SK-N-SH (cell line): ENCODE measurements around the gene HBB. TPM values are rescaled to one million over a fixed set of nuclear protein-coding genes. Genes with fewer than 3 reads are reported as not detected.

Source experiments
- CTCF ChIA-PET: fragments of 300-600, 350-600 bp; formaldehyde crosslinking; extraction: SDS; loops from one replicate; lab custom pipeline; 2021; lab: Yijun Ruan, JAX
- POLR2A ChIA-PET: fragments of 350-600 bp; sonication (Branson Sonifier 250); formaldehyde crosslinking; extraction: SDS; loops from one replicate; lab custom pipeline; 2020; ENCODE audit warnings: antibody characterized with exemption, inconsistent platforms; lab: Yijun Ruan, JAX
- DNase-seq: peaks from one replicate; pipeline ENCODE4 v3.0.0; 2012
- H2AFZ ChIP-seq: fragments of 200-600 bp; sonication (generic); 2 replicates; pipeline ENCODE4 v1.8.1; 2016; ENCODE audit warnings: antibody characterized with exemption, mild to moderate bottlenecking, low read depth
- H3F3A ChIP-seq: fragments of 200-600 bp; sonication (generic); replicated peaks from 2 replicates; pipeline ENCODE3; 2016; ENCODE audit warnings: antibody characterized with exemption, mild to moderate bottlenecking; ENCODE audit not compliant: insufficient read depth
- H3K27ac ChIP-seq, 2 experiments: fragments of 200-500 bp in 1 of 2; fragments of 200-600 bp in 1 of 2; sonication (Bioruptor generic) in 1 of 2; sonication (generic), shearing (Covaris generic) in 1 of 2; 2 replicates each; pipeline versions ENCODE4 v1.5.1 to v1.6.1; 2014 to 2016; ENCODE audit warnings: low read depth in 2 of 2, inconsistent platforms in 1 of 2, low read length in 1 of 2, mild to moderate bottlenecking in 1 of 2, mixed read lengths in 1 of 2
- H3K27me3 ChIP-seq: fragments of 200-600 bp; sonication (generic), shearing (Covaris generic); 2 replicates; pipeline ENCODE4 v1.6.1; 2016; ENCODE audit warnings: mixed run types; ENCODE audit not compliant: insufficient read depth
- H3K36me3 ChIP-seq, 2 experiments: fragments of 200-500 bp in 1 of 2; fragments of 200-600 bp in 1 of 2; sonication (Bioruptor generic) in 1 of 2; sonication (generic) in 1 of 2; replicated peaks in 1 of 2; 2 replicates each; pipeline versions ENCODE3 to v1.5.1; 2014 to 2016; ENCODE audit warnings: low read length in 1 of 2, mild to moderate bottlenecking in 1 of 2; ENCODE audit not compliant: insufficient read depth in 2 of 2, control insufficient read depth in 1 of 2
- H3K4me1 ChIP-seq, 2 experiments: fragments of 200-500 bp in 1 of 2; fragments of 200-600 bp in 1 of 2; sonication (Bioruptor generic) in 1 of 2; sonication (generic), shearing (Covaris generic) in 1 of 2; 2 replicates each; pipeline versions ENCODE4 v1.5.1 to v1.6.1; 2014 to 2016; ENCODE audit warnings: low read depth in 1 of 2, low read length in 1 of 2, mixed run types in 1 of 2; ENCODE audit not compliant: insufficient read depth in 2 of 2, control insufficient read depth in 1 of 2
- H3K4me2 ChIP-seq: fragments of 200-600 bp; sonication (generic), shearing (Covaris generic); 2 replicates; pipeline ENCODE4 v1.6.1; 2017; ENCODE audit warnings: mixed run types
- H3K4me3 ChIP-seq, 2 experiments: fragments of 200-500 bp in 1 of 2; fragments of 200-600 bp in 1 of 2; sonication (Bioruptor generic) in 1 of 2; sonication (generic), shearing (Covaris generic) in 1 of 2; 2 replicates each; pipeline versions ENCODE4 v1.5.1 to v1.8.1; 2014 to 2016; ENCODE audit warnings: low read depth in 2 of 2, inconsistent platforms in 1 of 2, low read length in 1 of 2, mild to moderate bottlenecking in 1 of 2, mixed read lengths in 1 of 2, moderate library complexity in 1 of 2
- H3K79me2 ChIP-seq: fragments of 200-600 bp; sonication (generic); 2 replicates; pipeline ENCODE4 v1.8.1; 2017; ENCODE audit warnings: mild to moderate bottlenecking; ENCODE audit not compliant: insufficient read depth
- H3K9ac ChIP-seq: fragments of 200-600 bp; sonication (generic); 2 replicates; pipeline ENCODE4 v1.6.1; 2017; ENCODE audit warnings: mixed run types
- H3K9me2 ChIP-seq: fragments of 200-600 bp; sonication (generic); 2 replicates; pipeline ENCODE4 v1.6.1; 2017; ENCODE audit warnings: mixed run types
- H3K9me3 ChIP-seq: fragments of 200-600 bp; sonication (generic); 2 replicates; pipeline ENCODE4 v1.6.1; 2017; ENCODE audit warnings: mixed run types, mild to moderate bottlenecking, moderate library complexity
- H4K20me1 ChIP-seq: fragments of 200-600 bp; sonication (generic); 2 replicates; pipeline ENCODE4 v1.6.1; 2017; ENCODE audit warnings: mild to moderate bottlenecking, mixed run types; ENCODE audit not compliant: insufficient read depth
- CTCF ChIP-seq: fragments of 200-600 bp; sonication (generic); IDR thresholded peaks from 2 replicates; pipeline ENCODE4 v1.6.1; 2017; ENCODE audit warnings: antibody characterized with exemption, mild to moderate bottlenecking, moderate library complexity
- ELF1 ChIP-seq: IDR thresholded peaks from 2 replicates; pipeline ENCODE4 v1.4.0; 2012
- EP300 ChIP-seq, 2 experiments: IDR thresholded peaks; 2 replicates each; pipeline versions ENCODE4 v1.4.0 to v1.6.1; 2012; ENCODE audit warnings: borderline replicate concordance in 1 of 2, low read depth in 1 of 2, low read length in 1 of 2
- FOXJ3 ChIP-seq: sonication (generic); formaldehyde crosslinking; IDR thresholded peaks from 2 replicates; pipeline ENCODE4 v1.5.1; 2020; ENCODE audit warnings: mild to moderate bottlenecking, missing genetic modification reagents
- GABPA ChIP-seq: IDR thresholded peaks from 2 replicates; pipeline ENCODE4 v1.4.0; 2012; ENCODE audit warnings: low read depth, mild to moderate bottlenecking
- JUND ChIP-seq: IDR thresholded peaks from 2 replicates; pipeline ENCODE4 v1.4.0; 2012
- MXI1 ChIP-seq: IDR thresholded peaks from 2 replicates; pipeline ENCODE4 v1.6.1; 2012; ENCODE audit warnings: mild to moderate bottlenecking, low read depth, low read length, improper control_type of control experiment
- NFIC ChIP-seq: IDR thresholded peaks from 2 replicates; pipeline ENCODE4 v1.4.0; 2012; ENCODE audit warnings: borderline replicate concordance
- NRF1 ChIP-seq: IDR thresholded peaks from 2 replicates; pipeline ENCODE4 v1.6.1; 2012; ENCODE audit warnings: low read depth, mild to moderate bottlenecking, low read length
- POLR2AphosphoS5 ChIP-seq: IDR thresholded peaks from 2 replicates; pipeline ENCODE4 v1.6.1; 2012; ENCODE audit warnings: low read depth, low read length
- RAD21 ChIP-seq: IDR thresholded peaks from 2 replicates; pipeline ENCODE4 v1.6.1; 2012; ENCODE audit warnings: mild to moderate bottlenecking, low read length
- REST ChIP-seq: IDR thresholded peaks from 2 replicates; pipeline ENCODE4 v1.6.1; 2012; ENCODE audit warnings: mild to moderate bottlenecking, low read depth, low read length, moderate library complexity
- RFX5 ChIP-seq: IDR thresholded peaks from 2 replicates; pipeline ENCODE4 v1.6.1; 2012; ENCODE audit warnings: mild to moderate bottlenecking, improper control_type of control experiment, low read length
- RXRA ChIP-seq: IDR thresholded peaks from 2 replicates; pipeline ENCODE4 v1.4.0; 2012; ENCODE audit warnings: low read depth, mild to moderate bottlenecking, borderline replicate concordance
- SIN3A ChIP-seq: IDR thresholded peaks from 2 replicates; pipeline ENCODE4 v1.6.1; 2012; ENCODE audit warnings: low read depth, mild to moderate bottlenecking, low read length, moderate library complexity, borderline replicate concordance
- SMC3 ChIP-seq: IDR thresholded peaks from 2 replicates; pipeline ENCODE4 v1.6.1; 2012; ENCODE audit warnings: low read depth, low read length, improper control_type of control experiment
- TEAD4 ChIP-seq: IDR thresholded peaks from 2 replicates; pipeline ENCODE4 v1.4.0; 2012; ENCODE audit warnings: mild to moderate bottlenecking, borderline replicate concordance; ENCODE audit not compliant: insufficient read depth
- WGBS: methylation state at CpG from one replicate; pipeline ENCODE4 v1.1.6; 2017; ENCODE audit warnings: low lambda C conversion rate; 5-methylcytosine and 5-hydroxymethylcytosine counted together
- polyA plus RNA-seq, 3 experiments: library from polyadenylated mRNA; depleted of rRNA; stranded (reverse); fragments of >200 nt; gene quantifications; 2 replicates each; pipeline ENCODE4 v1.2.3, GENCODE V29; 2012
- TF ChIP-seq, protein P1 (sequence below): IDR thresholded peaks from 2 replicates; pipeline ENCODE4; 2012
- TF ChIP-seq, protein P2 (sequence below): fragments of 150-350 bp; IDR thresholded peaks from 2 replicates; pipeline ENCODE4 v1.6.1; 2016; ENCODE audit warnings: mild to moderate bottlenecking, low read depth, low read length
- TF ChIP-seq, protein P3 (sequence below): fragments of 150-350 bp; IDR thresholded peaks from 2 replicates; pipeline ENCODE4 v1.6.1; 2017; ENCODE audit warnings: antibody characterized with exemption, low read length, low read depth, borderline replicate concordance

The HBB gene
- polyA plus RNA-seq, 1 of the 3 experiments (the other 2 are of a cell fraction): not detected

DNA sequence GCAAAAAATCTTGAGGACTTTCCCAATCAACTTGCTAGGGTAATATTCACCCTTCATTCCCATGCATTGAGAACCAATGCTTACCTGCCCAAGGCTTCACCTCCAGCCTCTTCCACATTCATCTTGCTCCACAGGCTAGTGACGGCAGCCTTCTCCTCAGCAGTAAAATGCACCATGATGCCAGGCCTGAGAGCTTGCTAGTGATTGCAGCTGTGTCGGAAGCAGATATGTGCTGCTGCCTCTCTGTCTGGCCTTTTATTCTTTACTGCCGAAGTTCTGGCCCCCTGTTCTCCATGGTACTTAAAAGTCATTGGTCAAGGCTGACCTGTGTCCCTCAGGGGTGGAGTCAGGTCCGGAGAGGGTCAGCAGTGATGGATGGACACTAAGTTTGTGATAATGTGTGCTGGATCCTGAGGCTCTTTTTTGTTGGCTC, 42.9 kb upstream of the HBB start, which contains the start of gene HBE1:
TSS of gene HBE1 (minus strand) at position 231 of the 433 bp plus-strand sequence. CDS start at position 176, 55 bp downstream.
- Histone ChIP-seq H3K4me1 (no peaks in the 10 kb centered on the region), H3K4me2 (no peak within 1 kb of the TSS), H3K27ac (no peak within 1 kb of the TSS), H2AFZ (no peak within 1 kb of the TSS), H3K27me3 (peaks cover 22% of the 10 kb centered on the region), H3K4me3 (no peak within 1 kb of the TSS), H3K9me2 (no peaks in the 10 kb centered on the region), H3F3A (no peaks in the 10 kb centered on the region), H3K9me3 (no peaks in the 10 kb centered on the region), H3K79me2 (no peaks in the 10 kb centered on the region), H3K9ac (no peak within 1 kb of the TSS), H3K36me3 (no peaks in the 10 kb centered on the region), H4K20me1 (no peaks in the 10 kb centered on the region)
- WGBS: 5% methylated on average over 4 of the region's 4 CpGs
- DNase-seq: no peak
- TF ChIP-seq SMC3: no peak
- TF ChIP-seq, protein P1, sequence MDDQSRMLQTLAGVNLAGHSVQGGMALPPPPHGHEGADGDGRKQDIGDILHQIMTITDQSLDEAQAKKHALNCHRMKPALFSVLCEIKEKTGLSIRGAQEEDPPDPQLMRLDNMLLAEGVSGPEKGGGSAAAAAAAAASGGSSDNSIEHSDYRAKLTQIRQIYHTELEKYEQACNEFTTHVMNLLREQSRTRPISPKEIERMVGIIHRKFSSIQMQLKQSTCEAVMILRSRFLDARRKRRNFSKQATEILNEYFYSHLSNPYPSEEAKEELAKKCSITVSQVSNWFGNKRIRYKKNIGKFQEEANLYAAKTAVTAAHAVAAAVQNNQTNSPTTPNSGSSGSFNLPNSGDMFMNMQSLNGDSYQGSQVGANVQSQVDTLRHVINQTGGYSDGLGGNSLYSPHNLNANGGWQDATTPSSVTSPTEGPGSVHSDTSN: no peak
- no peak for TF ChIP-seq GABPA
- no peak for TF ChIP-seq JUND
- no peak for TF ChIP-seq SIN3A
- no peak for TF ChIP-seq RFX5
- no peak for TF ChIP-seq NFIC
- CTCF ChIA-PET: no interaction called here
- POLR2A ChIA-PET: no interaction called here

- Histone ChIP-seq H3K4me1 (no peaks in the 10 kb centered on the region), H3K4me2 (no peak overlapping the region), H2AFZ (no peak overlapping the region), H3K9me2 (no peaks in the 10 kb centered on the region), H3K9ac (no peak overlapping the region), H3K9me3 (no peaks in the 10 kb centered on the region), H3K36me3 (no peaks in the 10 kb centered on the region), H3K79me2 (no peaks in the 10 kb centered on the region), H3F3A (no peaks in the 10 kb centered on the region), H3K27ac (no peak overlapping the region), H3K27me3 (peaks cover 22% of the 10 kb centered on the region), H3K4me3 (no peak overlapping the region), H4K20me1 (no peaks in the 10 kb centered on the region)
- ChIA-PET POLR2A (no interaction called here), CTCF (interaction anchor here (0.7 kb wide), 1 partner anchor 57 kb away, joined by 3 read pairs; no protein-coding TSS in a partner anchor)
- WGBS: 3% methylated on average over 2 of the region's 2 CpGs
- no peak for DNase-seq
- TF ChIP-seq ELF1 (no peak), RXRA (no peak), RAD21 (no peak), TEAD4 (no peak), MXI1 (no peak), EP300 (IDR thresholded peaks at IDR 0.05; ENCODE audit: borderline replicate concordance in 1 of 2, low read depth in 1 of 2, low read length in 1 of 2) (no peak), SMC3 (no peak), GABPA (no peak), REST (no peak), CTCF (no peak), FOXJ3 (CRISPR knock-in tag) (no peak), NRF1 (no peak), POLR2AphosphoS5 (no peak)
- TF ChIP-seq, protein P2, sequence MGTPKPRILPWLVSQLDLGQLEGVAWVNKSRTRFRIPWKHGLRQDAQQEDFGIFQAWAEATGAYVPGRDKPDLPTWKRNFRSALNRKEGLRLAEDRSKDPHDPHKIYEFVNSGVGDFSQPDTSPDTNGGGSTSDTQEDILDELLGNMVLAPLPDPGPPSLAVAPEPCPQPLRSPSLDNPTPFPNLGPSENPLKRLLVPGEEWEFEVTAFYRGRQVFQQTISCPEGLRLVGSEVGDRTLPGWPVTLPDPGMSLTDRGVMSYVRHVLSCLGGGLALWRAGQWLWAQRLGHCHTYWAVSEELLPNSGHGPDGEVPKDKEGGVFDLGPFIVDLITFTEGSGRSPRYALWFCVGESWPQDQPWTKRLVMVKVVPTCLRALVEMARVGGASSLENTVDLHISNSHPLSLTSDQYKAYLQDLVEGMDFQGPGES: no peak
- TF ChIP-seq, protein P3, sequence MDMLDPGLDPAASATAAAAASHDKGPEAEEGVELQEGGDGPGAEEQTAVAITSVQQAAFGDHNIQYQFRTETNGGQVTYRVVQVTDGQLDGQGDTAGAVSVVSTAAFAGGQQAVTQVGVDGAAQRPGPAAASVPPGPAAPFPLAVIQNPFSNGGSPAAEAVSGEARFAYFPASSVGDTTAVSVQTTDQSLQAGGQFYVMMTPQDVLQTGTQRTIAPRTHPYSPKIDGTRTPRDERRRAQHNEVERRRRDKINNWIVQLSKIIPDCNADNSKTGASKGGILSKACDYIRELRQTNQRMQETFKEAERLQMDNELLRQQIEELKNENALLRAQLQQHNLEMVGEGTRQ: no peak
These were observed 40.2 kb upstream of the HBB start for GRCh38 chr11:5267033-5267563.
